GM18520 (cell line): ENCODE measurements around the gene SLC22A23.

Experiments used
- ATAC-seq: cut with Tn5 transposase; IDR thresholded peaks from one replicate; pipeline ENCODE4 v1.9.1; 2021; ENCODE audit not compliant: unreplicated experiment

Gene SLC22A23

DNA sequence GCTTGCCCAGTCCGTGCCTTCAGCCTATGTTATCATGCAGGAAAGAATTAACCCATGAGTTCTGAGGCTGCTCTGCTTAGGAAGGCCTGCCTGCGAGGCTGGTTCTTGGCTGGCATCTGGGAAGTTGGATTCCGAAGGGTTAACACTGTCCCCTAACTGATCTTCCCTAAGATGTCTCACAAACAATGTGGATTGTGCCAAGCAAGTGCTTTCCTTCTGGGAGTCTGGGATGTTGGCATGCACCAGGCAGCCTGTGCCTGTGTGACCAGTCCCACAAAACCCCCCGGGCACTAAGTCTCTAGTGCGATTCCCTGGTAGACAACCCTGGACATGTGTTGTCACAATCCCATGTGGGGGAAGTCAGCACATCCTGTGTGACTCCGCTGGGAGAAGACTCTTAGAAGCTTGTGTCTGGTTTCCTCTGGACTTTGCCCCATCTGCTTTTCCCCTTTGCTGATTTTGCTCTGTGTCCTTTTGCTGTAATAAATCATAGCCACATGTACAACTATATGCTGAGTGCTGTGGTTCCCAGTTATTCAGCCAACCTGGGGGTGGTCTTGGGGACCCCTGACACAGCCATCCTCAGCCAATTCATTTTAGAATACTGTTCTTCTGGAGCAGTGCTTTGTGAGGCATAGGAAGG is 83.8 kb downstream of the SLC22A23 start:
- no peak for ATAC-seq

DNA sequence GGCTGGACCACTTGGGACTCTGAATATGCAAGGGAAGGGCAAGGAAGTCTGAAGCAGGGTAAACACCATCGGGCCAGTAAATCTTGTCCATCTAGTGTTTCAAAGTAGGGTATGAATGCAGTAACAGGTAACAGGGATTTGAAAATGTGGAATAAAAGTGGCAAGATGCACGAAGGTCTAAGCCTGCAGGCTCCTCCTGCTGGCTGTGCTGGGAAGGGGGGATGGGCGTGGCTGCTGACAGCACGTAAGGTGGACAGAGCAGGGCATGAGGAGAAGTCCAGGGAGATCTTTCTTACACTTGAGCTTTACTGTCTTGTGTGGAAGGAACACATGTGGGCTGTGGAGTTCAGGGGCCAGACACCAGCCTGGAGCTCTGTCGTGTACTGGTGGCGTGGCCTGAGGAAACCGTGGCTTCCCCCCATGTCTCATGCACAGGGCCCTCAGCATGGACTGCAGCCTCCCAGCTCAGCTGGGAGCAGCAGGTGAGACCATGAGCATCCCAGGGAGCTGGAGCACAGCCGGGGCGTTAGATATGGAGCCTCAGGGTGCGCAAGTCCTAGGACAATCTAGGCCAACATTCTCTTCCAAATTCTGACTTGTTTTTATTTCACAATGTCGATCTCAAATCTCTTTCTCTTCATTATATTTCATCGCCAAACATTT is 84.5 kb downstream of the SLC22A23 start:
- ATAC-seq = no peak

DNA sequence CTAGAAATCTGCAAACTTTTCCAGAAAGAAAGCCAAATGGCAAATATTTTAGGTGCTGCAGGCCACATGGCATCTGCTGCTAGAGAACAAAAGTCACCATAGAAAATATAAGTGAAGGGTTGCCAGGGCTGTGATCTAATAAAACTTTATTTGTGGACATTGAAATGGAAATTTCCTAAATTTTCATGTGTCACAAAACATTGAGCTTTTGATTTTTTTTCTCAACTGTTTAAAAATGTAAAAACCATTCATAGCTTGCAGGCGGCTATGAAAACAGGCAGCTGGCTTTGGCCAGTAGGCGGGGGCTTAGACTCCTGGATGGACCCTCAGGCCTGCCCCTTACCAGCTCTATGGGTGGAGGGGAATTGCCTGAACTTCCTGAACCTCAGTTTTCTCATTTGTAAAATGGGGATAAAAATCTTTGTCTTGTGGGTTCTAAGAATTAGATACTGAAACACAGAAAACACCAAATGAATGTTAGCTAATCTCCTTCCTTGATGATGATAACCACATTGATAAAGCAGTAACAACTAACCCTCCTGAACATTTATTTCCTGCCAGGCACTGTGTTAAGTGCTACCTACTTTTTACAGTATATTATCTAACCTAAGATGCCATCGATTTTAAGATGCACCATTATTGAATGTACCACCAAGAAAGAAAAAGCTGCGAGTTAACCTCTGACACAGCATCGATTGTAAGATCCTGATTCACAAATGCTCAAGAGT is 85.5 kb downstream of the SLC22A23 start:
- no peak for ATAC-seq

DNA sequence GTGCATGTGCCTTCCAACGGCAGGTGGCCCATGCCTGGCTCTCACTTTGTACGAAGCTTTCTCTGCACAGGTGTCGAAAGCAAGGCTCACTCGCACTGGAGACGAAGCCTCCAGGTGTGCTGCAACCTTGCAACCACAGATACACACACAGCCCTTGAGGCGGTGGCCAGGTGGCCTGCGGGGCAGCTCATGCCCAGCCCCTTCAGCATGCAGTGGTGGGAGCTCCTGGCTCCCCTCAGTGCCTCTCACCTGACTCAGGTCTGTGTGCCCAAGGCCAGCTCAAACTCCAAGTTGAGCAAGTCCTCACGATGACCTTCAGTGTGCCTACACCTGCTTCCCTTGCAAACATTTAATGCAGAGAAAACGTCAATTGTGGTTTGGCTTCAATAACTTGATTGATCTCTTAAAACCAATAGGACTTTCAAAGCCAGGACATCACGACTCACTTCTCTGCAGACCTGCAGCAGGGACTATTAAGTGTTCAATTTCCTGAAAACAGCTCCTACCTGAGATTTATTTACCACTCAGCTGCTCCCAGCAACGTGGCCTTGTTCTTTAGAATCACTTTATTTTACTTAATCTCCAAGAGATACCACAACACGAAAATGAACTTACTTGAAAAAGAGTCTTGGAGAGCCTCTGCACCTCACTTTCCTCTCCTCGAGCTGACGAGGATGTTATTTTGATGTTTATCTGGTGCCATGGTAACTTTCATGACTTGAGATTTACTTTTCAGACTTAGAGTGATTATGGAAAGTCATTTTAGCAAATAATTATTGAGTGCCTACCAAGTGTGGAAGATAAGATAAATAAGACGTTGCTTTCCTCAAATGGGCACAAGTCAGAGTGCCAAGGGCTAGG is 86.3 kb downstream of the SLC22A23 start:
- ATAC-seq = no peak

DNA sequence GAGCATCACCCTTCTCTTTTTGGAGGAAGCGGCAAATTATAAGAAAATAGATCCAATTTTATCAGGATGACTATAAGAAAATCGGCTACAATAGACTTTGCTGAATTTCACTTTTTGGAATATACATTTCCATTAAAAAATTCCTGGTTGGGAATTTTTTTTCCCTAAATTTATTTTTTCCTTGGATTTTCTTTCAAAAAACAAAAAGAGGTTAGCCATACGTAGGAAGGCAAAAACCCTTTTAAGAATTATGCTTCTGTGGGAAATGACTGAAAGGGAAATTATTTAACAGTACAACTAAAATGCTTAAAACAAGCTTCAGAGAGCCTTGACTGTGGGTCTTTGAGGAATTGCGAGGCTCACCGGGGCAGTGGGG is 86.9 kb downstream of the SLC22A23 start:
- no peak for ATAC-seq

DNA sequence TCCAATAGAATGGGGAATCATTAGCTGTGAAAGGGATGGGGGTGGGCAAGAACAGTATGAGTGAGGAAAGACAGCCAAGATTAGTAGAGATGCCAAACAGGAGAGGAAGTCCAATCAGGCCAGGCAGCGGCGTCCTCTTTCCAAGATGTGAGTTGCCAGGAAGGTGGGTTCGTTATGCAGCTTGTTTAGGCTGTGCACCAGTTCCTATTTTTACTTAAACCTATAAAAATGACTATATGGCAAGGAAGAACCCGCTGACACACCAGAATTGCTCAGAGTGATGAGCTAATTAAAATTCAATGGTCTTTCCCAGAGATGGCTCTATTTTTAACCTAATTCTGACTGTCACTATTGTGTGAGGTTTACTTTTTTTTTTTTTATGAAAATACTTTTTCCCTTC is 88.2 kb downstream of the SLC22A23 start:
- no peak for ATAC-seq

DNA sequence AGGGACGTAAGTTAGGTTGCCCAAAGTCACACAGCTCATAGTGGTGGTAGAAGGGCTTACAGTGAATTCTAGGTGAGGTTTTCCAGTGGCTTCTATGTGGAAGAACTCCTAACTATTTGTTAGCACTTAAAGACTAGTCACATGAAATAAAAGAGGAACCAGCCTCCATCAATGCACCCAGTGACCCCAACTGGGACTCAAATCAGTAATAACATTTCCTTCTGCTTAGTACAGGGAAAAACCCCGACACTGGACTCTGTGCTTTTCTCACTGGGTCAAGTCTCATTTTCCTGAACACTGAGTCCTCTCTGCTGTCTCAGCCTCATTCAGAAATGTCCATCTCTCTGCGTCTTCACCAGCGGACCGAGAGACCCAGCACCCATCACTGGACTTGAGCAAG is 89.2 kb downstream of the SLC22A23 start:
- no peak for ATAC-seq

DNA sequence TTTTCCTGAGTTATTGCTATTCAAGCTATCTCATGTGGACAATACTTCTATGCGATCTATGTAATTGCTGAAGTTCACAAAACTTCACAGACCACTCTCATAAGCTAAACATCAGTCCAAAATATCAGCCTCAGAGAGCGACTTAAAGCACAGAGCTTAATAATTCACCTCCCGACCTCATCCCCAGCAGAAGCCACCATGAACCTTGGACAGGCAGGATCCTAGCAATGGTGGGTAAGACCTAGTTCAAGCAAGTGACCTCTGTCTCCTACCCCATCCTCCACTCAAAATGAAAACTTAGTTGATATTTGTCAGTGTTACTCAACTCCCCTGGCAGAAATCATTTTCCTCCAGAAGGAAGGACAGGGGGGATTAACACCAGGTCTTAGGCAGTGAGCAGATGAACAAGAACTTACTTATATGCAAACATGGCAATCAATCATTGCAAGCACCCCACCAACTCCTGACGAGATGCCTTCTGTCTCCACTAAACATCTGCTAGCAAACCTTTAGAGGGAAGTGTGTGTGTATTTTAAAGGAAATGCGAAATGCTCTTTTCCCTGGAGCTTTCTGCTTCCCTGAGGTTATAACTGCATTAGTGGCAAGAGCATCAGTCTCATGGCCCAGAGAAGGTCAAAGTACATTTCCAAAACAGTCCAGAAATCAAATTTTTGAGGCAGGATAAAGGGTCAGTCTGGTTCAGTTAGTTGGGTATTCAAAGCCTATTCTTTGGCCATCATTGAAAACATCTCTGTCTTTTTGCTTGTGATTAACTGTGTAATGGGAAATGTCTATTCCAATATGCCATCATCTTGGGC is 90.0 kb downstream of the SLC22A23 start:
- ATAC-seq = no peak

DNA sequence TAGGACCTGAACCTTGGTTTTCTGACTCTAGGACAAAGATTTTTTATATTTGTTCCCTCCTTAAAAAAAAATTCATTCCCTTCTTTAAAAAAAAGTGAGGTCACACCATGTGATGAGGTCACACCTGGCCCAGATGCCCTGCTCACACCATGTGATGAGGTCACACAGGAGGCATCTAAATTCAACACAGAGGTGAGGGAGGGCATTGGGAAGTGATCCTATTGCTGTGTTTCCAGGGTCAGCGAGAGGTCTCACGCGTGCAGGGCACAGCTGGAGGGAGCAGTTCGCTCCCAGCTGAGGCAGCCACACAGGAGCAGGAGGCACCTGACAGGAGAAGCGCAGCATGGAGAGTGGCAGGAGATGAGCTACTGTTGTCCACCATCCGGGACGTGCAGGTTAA is 92.5 kb downstream of the SLC22A23 start:
- ATAC-seq = no peak

DNA sequence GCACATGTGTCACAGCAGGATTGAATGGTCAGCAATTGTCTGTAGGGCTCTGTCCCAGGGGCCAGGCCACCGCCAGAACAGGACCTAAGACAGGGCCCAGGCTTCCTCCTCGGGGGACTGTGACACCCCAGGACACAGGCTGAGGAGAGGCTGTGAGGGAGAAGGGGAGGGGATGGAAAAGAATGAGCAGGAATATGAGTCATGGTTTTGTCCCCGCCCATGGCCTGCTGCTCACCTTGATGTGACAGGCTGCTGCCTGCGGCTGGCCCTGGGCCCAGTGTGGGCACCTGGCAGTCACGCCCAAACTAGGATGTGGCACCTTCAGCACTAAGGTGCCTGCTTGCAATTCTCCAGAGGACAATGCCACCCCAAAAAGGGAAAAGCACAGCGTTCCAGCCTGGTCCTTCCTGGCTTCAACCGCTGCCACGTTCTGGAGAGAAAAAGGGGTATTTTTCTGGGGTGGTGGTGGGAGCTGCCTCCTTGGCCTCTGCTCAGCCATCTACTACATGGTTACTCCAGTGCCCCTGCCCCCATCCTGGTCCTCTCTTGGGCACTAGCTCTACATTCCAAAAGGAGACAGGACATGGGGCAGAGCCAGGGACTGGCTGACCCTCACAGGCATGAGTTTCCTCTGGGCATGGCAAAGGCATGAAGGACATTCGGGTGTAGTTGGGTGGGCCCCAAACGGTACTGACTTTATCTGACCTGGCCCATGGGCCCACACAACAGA is 93.4 kb downstream of the SLC22A23 start:
- ATAC-seq = no peak

DNA sequence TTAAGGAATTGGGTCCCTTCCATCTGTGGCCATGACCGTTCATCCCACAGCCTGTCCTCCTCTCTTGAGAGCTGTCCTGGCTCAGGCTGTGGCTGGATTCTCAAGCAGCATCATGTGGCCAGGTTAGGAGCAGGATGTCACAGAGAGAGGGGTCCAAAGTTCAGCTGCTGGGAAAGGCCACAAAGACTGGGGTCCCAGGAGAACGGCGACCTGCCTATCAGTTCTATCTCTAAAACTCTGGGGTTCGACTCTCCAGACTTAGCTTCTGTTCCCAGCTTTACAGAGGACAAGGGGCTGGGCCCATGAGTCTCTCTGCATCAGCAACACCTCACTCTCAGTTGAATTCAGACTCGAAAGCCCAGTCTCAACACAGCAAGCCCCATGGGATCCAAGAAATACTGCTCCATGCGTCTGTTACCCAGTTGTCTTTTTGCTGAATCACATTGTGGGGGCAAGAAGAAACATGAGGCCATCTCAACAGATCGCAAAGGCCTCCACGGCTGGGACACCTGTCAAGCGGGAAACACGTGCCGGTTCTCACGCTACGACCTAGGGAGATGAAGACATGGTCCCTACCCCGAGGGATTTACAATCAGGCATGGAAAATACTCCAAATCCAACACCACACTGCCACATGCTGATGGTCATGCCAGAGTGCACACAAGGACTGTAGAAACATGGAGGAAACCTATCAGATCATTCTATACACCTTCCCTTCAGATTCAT is 95.4 kb downstream of the SLC22A23 start:
- ATAC-seq = no peak

DNA sequence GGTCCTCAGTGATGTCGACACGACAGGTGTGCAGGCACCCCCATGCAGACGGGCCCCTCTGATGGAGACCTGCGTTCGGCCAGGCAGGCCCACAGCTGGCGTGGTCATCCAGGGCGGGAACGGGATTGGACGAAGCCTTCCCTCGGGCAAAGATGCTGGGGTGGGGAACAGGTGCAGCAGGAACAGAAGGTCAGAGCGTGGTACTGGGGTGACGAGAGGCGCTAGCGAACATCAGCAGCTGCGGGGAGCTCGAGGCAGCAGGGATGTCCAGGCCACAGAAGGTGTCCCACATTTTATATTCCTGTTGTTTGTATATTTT is 96.2 kb downstream of the SLC22A23 start:
- ATAC-seq = no peak

DNA sequence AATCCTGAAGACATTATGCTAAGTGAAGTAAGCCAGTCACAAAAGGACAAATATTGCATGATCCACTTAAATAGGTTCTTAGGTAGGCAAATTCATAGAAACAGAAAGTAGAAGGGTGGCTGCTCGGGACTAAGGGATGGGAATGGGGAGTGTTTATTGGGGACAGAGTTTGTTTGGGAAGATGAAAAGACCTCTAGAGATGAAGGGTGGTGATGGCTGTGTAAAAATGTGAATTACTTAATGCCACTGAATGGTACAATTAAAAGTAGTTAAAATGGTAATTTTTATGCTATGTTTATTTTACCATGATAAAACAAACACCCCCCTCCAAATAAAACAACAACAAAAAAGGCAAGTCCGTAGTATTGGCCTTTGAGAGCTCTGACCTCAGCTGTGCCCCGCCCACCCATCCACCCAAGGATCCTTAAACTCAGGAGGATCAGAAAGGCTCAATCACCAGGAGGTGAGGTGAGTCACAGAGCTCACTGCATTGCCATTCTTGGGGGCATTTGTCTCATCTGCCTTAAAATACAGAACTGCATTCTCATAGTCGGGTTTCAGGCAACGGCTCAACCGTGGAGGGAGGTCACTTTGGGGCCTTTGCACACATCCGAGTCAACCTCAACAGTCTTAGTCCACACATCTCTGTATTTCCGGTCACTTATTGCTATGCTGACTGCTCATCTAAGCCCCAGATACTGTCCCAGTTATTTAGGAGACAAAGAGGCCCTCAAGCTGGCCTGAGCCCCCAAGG is 96.7 kb downstream of the SLC22A23 start:
- ATAC-seq = no peak

DNA sequence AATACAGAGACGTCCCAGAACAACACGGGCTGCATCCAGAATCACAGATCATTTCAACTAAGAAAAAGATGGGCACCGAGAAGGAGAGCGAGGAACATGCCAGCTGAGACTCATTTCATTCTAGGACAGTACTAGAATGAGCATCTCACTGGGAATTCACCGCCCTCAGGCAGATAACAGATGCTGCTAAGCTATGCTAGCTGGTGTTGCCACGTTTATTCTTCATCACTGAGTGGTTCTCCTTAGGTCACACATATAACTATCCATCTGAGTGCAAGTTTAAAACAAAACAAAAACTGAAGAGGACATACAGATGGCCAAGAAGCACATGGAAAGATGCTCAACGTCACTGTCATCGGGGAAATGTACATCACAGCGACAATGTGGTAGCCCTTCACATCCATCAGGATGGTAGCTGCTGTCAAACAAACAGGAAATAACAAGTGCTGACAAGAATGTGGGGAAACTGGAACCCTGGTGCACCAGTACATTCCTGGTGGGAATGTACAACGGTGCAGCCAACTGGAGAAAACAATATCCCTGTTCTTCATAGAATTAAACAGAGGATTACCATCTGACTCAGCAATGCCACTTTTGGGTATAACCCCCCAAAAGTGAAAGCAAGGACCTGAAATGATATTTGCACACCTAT is 97.6 kb downstream of the SLC22A23 start:
- no peak for ATAC-seq

DNA sequence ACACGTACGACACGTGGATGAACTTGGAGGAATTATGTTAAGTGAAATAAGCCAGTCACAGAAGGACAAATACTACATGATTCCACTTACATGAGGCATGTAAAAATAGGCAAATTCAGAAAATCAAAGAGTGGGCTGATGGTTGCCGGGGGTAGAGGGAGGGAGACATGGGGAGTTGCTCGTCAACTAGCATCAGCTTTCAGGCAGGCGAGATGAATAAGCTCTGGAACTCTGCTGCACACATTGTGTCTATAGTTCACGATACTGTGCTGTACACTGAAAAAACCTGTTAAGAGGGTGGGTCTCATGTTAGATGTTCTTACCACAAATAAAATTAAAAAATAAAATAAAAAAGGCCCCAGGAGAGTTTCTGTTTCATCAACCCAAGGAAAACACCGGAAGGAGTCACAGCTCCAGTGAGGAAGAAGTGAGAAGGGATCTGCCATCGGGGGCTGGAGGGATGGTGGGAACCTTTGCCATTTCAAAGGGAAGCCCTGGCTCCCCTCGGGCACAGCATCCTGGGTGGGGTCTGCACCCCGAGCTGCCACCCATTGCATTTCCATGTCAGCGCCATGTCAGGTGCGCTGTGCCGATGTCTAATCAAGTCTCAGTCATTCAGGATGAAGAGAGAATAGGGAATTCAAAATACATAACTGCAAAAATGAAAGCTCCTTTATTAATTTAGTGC is 98.3 kb downstream of the SLC22A23 start:
- ATAC-seq = no peak

DNA sequence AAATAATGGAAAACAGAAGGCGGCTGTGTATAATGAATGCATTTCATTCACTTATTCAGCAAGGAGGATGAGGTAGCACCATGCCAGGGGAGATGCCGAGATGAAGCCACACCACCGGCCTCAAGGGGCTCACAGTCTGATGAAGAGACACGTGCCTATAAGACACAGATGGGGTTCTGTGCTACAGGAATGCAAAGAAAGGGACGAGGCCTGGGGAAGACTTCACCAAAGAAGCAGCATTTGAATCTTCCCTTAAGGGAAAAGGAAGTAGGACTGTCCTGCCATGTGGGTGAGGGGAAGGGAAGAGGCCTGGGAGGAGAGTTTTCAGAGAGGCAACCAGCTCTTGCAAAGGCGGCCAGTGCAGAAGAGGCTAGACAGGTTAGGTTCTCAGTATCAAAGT is 99.2 kb downstream of the SLC22A23 start:
- no peak for ATAC-seq

DNA sequence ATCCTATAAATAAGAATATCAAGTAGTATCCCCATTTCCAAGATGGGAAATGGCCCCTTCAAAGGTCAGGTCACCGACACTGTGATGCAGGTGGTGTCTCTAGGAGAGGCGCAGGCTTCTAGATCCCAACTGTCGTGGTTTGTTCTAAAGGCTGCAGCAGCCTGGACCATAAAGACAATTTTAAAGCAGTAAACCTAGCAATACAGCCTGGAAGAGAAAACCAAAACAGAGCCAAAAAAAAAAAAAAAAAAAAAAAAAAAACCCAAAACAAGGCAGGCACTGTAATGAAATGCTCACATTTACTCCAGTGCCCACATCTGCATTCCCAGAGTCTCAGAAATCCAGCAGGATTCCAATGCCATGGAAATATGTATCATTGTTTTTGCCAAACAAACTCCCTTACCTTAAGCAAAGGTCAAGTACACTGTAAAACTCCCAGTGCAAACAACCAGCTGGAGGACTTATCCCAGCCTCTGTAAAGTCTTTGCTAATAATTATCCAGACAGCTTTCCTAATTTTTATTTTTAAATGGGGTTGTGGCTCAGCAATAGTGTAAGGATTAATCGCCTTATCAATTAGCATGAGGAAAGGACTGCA is 99.9 kb downstream of the SLC22A23 start:
- no peak for ATAC-seq
